Liver (tissue), 9 donors: ENCODE data around the gene RAPGEF4. TPM values are rescaled to one million over a fixed set of nuclear protein-coding genes. Genes with fewer than 3 reads are reported as not detected.

ENCODE experiments used
- DNase-seq: peaks from one replicate; pipeline ENCODE4 v3.0.0-alpha.2; 2017; ENCODE audit warnings: low spot score
- H3K27ac ChIP-seq, 2 donors: one replicate each; pipeline ENCODE4 v1.7.0; 2013; ENCODE audit warnings: inconsistent platforms in 2 of 2, low read length in 2 of 2, control low read depth in 1 of 2, low read depth in 1 of 2, mild to moderate bottlenecking in 1 of 2
- H3K27me3 ChIP-seq, 4 donors: one replicate each; pipeline versions ENCODE4 v1.6.1 to v1.7.0; 2013; ENCODE audit warnings: low read length in 3 of 4, inconsistent platforms in 1 of 4, mild to moderate bottlenecking in 1 of 4, moderate library complexity in 1 of 4; ENCODE audit not compliant: control insufficient read depth in 4 of 4, insufficient read depth in 4 of 4
- H3K36me3 ChIP-seq, 4 donors: one replicate each; pipeline versions ENCODE4 v1.6.1 to v1.7.0; 2013; ENCODE audit warnings: low read length in 3 of 4, mild to moderate bottlenecking in 3 of 4, low read depth in 1 of 4, moderate library complexity in 1 of 4; ENCODE audit not compliant: control insufficient read depth in 4 of 4, insufficient read depth in 3 of 4
- H3K4me1 ChIP-seq, 4 donors: one replicate each; pipeline versions ENCODE4 v1.6.1 to v1.7.0; 2013; ENCODE audit warnings: low read length in 3 of 4, mild to moderate bottlenecking in 3 of 4, moderate library complexity in 1 of 4; ENCODE audit not compliant: control insufficient read depth in 4 of 4, insufficient read depth in 4 of 4
- H3K4me3 ChIP-seq, 3 donors: one replicate each; pipeline versions ENCODE4 v1.6.1 to v1.7.0; 2013; ENCODE audit warnings: low read length in 3 of 3, control low read depth in 1 of 3, low read depth in 1 of 3, mild to moderate bottlenecking in 1 of 3
- H3K9ac ChIP-seq, 2 donors: one replicate each; pipeline ENCODE4 v1.7.0; 2013; ENCODE audit warnings: low read length in 2 of 2, mild to moderate bottlenecking in 2 of 2, moderate library complexity in 2 of 2, control low read depth in 1 of 2, low read depth in 1 of 2
- H3K9me3 ChIP-seq, 4 donors: one replicate each; pipeline versions ENCODE4 v1.6.1 to v1.7.0; 2013; ENCODE audit warnings: low read length in 3 of 4; ENCODE audit not compliant: control insufficient read depth in 4 of 4
- EGR1 ChIP-seq, 2 donors: IDR thresholded peaks; 2 replicates each; pipeline ENCODE4 v1.6.1; 2016 to 2018; ENCODE audit warnings: antibody characterized with exemption in 2 of 2, low read depth in 2 of 2
- FOXA1 ChIP-seq: IDR thresholded peaks from 2 replicates; pipeline ENCODE4 v1.6.1; 2016; ENCODE audit warnings: antibody characterized with exemption
- FOXA2 ChIP-seq: IDR thresholded peaks from 2 replicates; pipeline ENCODE4 v1.6.1; 2016; ENCODE audit warnings: antibody characterized with exemption
- GABPA ChIP-seq, 2 donors: IDR thresholded peaks in 1 of 2; conservative IDR thresholded peaks in 1 of 2; 2 replicates each; pipeline ENCODE4 v1.6.1; 2016; ENCODE audit warnings: antibody characterized with exemption in 2 of 2, mild to moderate bottlenecking in 1 of 2, moderate library complexity in 1 of 2
- HNF4A ChIP-seq, 2 donors: conservative IDR thresholded peaks; 2 replicates each; pipeline ENCODE4 v1.6.1; 2016; ENCODE audit warnings: antibody characterized with exemption in 2 of 2, mild to moderate bottlenecking in 2 of 2
- HNF4G ChIP-seq: IDR thresholded peaks from 2 replicates; pipeline ENCODE4 v1.6.1; 2016; ENCODE audit warnings: antibody characterized with exemption
- RAD21 ChIP-seq, 2 donors: IDR thresholded peaks; 2 replicates each; pipeline ENCODE4 v1.6.1; 2016; ENCODE audit warnings: antibody characterized with exemption in 2 of 2, mild to moderate bottlenecking in 2 of 2
- RXRA ChIP-seq, 2 donors: IDR thresholded peaks; 2 replicates each; pipeline ENCODE4 v1.6.1; 2017 to 2018; ENCODE audit warnings: antibody characterized with exemption in 2 of 2, mild to moderate bottlenecking in 1 of 2
- SP1 ChIP-seq: IDR thresholded peaks from 2 replicates; pipeline ENCODE4 v1.6.1; 2018; ENCODE audit warnings: antibody characterized with exemption, mild to moderate bottlenecking
- TAF1 ChIP-seq: conservative IDR thresholded peaks from 2 replicates; pipeline ENCODE4 v1.6.1; 2016; ENCODE audit warnings: antibody characterized with exemption, mild to moderate bottlenecking
- ZBTB33 ChIP-seq: IDR thresholded peaks from 2 replicates; pipeline ENCODE4 v1.6.1; 2016; ENCODE audit warnings: antibody characterized with exemption
- WGBS: extraction: QIAGEN DNeasy Blood & Tissue Kit; methylation state at CpG from one replicate; pipeline ENCODE4 v1.1.7; 2013; 5-methylcytosine and 5-hydroxymethylcytosine counted together
- polyA plus RNA-seq, 2 donors: library from polyadenylated mRNA; stranded (reverse) in 1 of 2; unstranded in 1 of 2; fragments of 200-250 nt in 1 of 2; fragments of >200 nt in 1 of 2; fragmentation: Nextera tagmentation in 1 of 2; extraction: Ambion mirVana in 1 of 2; gene quantifications; one replicate each; pipeline versions ENCODE4 v1.2.1 to v1.2.3, GENCODE V29; 2013 to 2015
- total RNA-seq, 2 donors: library from RNA; depleted of rRNA; stranded (reverse); fragments of >200 nt; gene quantifications; one replicate each; pipeline ENCODE4 v1.2.3, GENCODE V29; 2014
- TF ChIP-seq, protein P1 (sequence below): IDR thresholded peaks from 2 replicates; pipeline ENCODE4 v1.6.1; 2016; ENCODE audit warnings: antibody characterized with exemption
- TF ChIP-seq, protein P2 (sequence below): IDR thresholded peaks from 2 replicates; pipeline ENCODE4 v1.6.1; 2016; ENCODE audit warnings: antibody characterized with exemption
- donor health status: healthy.
- donor health status: healthy.
- donor health status: healthy.
- donor health status: healthy.
- donor health status: healthy.

RAPGEF4 gene
- total and polyA plus RNA-seq, 4 donors: 1.5 to 18.2 (median 8.3) TPM

- Histone ChIP-seq H3K9me3 (no peaks in the 10 kb centered on the region), H3K36me3 (no peaks in the 10 kb centered on the region), H3K4me3 (no peak overlapping the region), H3K9ac (no peak overlapping the region), H3K27ac (no peak overlapping the region), H3K4me1 (peaks cover 3 to 8% (median 6%) of the 10 kb centered on the region in 4 donors), H3K27me3 (no peaks in the 10 kb centered on the region)
- no peak for DNase-seq
- TF ChIP-seq HNF4A (conservative IDR thresholded peaks at IDR 0.05): no peak
- TF ChIP-seq, protein P1, sequence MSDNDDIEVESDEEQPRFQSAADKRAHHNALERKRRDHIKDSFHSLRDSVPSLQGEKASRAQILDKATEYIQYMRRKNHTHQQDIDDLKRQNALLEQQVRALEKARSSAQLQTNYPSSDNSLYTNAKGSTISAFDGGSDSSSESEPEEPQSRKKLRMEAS: no peak
- 58% methylated on average over 4 of the region's 4 CpGs for WGBS
These were observed 328.6 kb downstream of the RAPGEF4 start for GRCh38 chr2:173064151-173064805.

- no peak for DNase-seq
- Histone ChIP-seq H3K9me3 (no peaks in the 10 kb centered on the region), H3K27ac (no peak overlapping the region), H3K27me3 (no peaks in the 10 kb centered on the region), H3K4me1 (no peaks in the 10 kb centered on the region), H3K9ac (no peak overlapping the region), H3K4me3 (no peak overlapping the region), H3K36me3 (no peaks in the 10 kb centered on the region)
- WGBS: 85% methylated on average over 6 of the region's 6 CpGs
- TF ChIP-seq TAF1: no peak
- TF ChIP-seq, protein P1: no peak
- TF ChIP-seq, protein P2, sequence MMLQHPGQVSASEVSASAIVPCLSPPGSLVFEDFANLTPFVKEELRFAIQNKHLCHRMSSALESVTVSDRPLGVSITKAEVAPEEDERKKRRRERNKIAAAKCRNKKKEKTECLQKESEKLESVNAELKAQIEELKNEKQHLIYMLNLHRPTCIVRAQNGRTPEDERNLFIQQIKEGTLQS: no peak
- no peak for TF ChIP-seq ZBTB33
- TF ChIP-seq FOXA1: no peak
- no peak for TF ChIP-seq RAD21 (IDR thresholded peaks at IDR 0.05)
- TF ChIP-seq SP1: no peak
- no peak for TF ChIP-seq HNF4A (conservative IDR thresholded peaks at IDR 0.05)
- no peak for TF ChIP-seq RXRA (IDR thresholded peaks at IDR 0.05)
- TF ChIP-seq EGR1 (IDR thresholded peaks at IDR 0.05; ENCODE audit: low read depth in 2 of 2): no peak
- TF ChIP-seq GABPA (IDR thresholded peaks at IDR 0.05 in 1 of 2, conservative IDR thresholded peaks at IDR 0.05 in 1 of 2): no peak
- no peak for TF ChIP-seq FOXA2
- no peak for TF ChIP-seq HNF4G
These were observed 331.4 kb downstream of the RAPGEF4 start for GRCh38 chr2:173066887-173067676.
